Ecto neural progenitor cell (in vitro differentiated cells): Measurements from ENCODE around the gene MIA2.

Experiments used
- DNase-seq: peaks from one replicate; pipeline ENCODE4 v3.0.0-alpha.2; 2018; ENCODE audit warnings: low spot score

The MIA2 gene

GRCh38 chr14:39393289-39393688 lies 159.6 kb downstream of the MIA2 start:
- no peak for DNase-seq

GRCh38 chr14:39395555-39396254 lies 162.0 kb downstream of the MIA2 start:
- no peak for DNase-seq

GRCh38 chr14:39396448-39396847 lies 162.7 kb downstream of the MIA2 start:
- DNase-seq = no peak

GRCh38 chr14:39398382-39398781 lies 164.7 kb downstream of the MIA2 start:
- no peak for DNase-seq

GRCh38 chr14:39406560-39406959 lies 172.8 kb downstream of the MIA2 start:
- no peak for DNase-seq

GRCh38 chr14:39416072-39416471 lies 182.4 kb downstream of the MIA2 start:
- no peak for DNase-seq

GRCh38 chr14:39417014-39417413 lies 183.3 kb downstream of the MIA2 start:
- no peak for DNase-seq

GRCh38 chr14:39419272-39419671 lies 185.6 kb downstream of the MIA2 start:
- DNase-seq = no peak

- no peak for DNase-seq
These were observed 188.5 kb downstream of the MIA2 start for GRCh38 chr14:39422243-39422642.

GRCh38 chr14:39423793-39424192 lies 190.1 kb downstream of the MIA2 start:
- no peak for DNase-seq

GRCh38 chr14:39425947-39426346 lies 192.2 kb downstream of the MIA2 start:
- DNase-seq = no peak

- DNase-seq = no peak
These were observed 192.9 kb downstream of the MIA2 start for GRCh38 chr14:39426605-39427004.

- no peak for DNase-seq
These were observed 194.4 kb downstream of the MIA2 start for GRCh38 chr14:39428118-39428517.

- no peak for DNase-seq
These were observed 197.2 kb downstream of the MIA2 start for GRCh38 chr14:39430762-39431415.

- DNase-seq = peak; percentile 69
These were observed 197.9 kb downstream of the MIA2 start for GRCh38 chr14:39431416-39432178.

- DNase-seq = peak; percentile 98
These were observed 198.5 kb downstream of the MIA2 start, which contains the start of gene FBXO33 for GRCh38 chr14:39432179-39432618. Gene FBXO33 (minus strand): TSS chr14:39432433. CDS start chr14:39432162, 271 bp downstream.

- DNase-seq = peak; percentile 92
These were observed 199.1 kb downstream of the MIA2 start for GRCh38 chr14:39432619-39433451.

- DNase-seq = no peak
These were observed 199.7 kb downstream of the MIA2 start for GRCh38 chr14:39433452-39433813.

GRCh38 chr14:39434401-39434800 lies 200.7 kb downstream of the MIA2 start:
- DNase-seq = no peak

- no peak for DNase-seq
These were observed 201.5 kb downstream of the MIA2 start for GRCh38 chr14:39435241-39435640.
